ENCODE results near the gene ABHD14A.

DNA sequence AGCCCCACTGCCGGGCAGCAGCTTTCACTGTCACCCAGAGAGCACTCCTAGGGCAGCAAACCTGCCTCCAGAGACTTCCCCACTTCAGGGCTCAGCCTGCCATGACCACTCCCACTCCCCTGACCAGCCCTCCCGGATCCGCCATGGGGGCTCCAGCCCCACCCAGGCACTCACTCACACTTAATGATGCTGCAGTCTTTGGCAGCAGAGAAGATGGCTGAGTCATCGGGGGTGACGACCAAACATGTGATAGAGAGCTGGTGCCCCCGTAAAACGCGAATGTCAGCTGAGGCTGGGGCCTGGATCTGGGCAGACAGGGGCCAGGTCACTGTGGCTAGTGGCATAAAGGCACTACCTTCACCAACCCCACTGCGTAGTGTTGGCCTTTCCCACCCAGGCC lies 37.9 kb upstream of the ABHD14A start:
- TF ChIP-seq, protein P1, sequence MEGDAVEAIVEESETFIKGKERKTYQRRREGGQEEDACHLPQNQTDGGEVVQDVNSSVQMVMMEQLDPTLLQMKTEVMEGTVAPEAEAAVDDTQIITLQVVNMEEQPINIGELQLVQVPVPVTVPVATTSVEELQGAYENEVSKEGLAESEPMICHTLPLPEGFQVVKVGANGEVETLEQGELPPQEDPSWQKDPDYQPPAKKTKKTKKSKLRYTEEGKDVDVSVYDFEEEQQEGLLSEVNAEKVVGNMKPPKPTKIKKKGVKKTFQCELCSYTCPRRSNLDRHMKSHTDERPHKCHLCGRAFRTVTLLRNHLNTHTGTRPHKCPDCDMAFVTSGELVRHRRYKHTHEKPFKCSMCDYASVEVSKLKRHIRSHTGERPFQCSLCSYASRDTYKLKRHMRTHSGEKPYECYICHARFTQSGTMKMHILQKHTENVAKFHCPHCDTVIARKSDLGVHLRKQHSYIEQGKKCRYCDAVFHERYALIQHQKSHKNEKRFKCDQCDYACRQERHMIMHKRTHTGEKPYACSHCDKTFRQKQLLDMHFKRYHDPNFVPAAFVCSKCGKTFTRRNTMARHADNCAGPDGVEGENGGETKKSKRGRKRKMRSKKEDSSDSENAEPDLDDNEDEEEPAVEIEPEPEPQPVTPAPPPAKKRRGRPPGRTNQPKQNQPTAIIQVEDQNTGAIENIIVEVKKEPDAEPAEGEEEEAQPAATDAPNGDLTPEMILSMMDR (IDR thresholded peaks at IDR 0.05) = no peak
- TF ChIP-seq POLR2A (IDR thresholded peaks at IDR 0.05) = no peak

All from uterus (tissue), 2 donors.